ENCODE data around the gene SCT. TPM values are rescaled to one million over a fixed set of nuclear protein-coding genes. Genes with fewer than 3 reads are reported as not detected.

The SCT gene
- total and polyA plus RNA-seq, 4 donors: not detected

DNA sequence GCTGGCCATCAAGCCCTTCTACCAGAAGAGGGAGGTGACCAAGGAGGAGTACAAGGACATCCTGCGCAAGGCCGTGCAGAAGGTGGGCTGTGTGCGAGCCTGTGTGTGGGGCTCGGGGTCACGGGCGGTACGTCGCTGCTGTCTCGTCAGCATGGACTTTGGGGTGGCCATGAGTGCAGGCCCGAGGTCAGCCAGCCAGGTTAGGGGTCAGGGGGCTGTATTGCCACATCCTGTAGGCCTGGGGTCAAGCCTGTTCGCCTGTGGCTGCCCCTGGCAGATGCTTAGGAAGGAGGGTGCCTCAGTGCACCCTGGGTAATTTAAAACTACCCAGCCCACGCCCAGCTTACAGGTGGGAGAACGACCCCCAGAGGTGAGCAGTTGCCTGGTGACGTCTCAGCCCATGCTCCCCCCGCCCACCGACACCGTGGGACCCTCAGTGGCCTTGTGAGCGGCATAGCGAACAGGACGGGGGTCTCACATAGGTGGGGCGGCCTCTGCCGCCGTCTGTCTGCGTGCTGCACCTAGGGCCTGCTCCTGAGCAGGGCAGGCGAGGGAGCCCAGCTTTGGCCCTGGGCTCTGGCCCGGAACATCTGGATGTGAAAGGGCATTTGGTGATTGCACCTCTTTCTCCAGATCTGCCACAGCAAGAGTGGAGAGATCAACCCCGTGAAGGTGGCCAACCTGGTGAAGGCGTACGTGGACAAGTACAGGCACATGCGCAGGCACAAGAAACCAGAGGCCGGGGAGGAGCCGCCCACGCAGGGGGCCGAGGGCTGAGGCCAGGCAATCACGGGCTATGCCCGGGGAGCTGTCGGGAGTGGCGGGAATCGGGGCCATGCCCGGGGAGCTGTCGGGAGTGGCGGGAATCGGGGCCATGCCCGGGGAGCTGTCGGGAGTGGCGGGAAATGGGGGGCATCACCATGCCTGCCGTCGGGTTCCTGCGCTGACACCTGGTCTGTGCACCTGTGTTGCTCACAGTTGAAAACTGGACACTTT is 15.7 kb downstream of the SCT start:
- Histone ChIP-seq H3K36me3 (ENCODE audit: control insufficient read depth in 4 of 4, insufficient read depth in 3 of 4, low read depth in 1 of 4, low read length in 3 of 4) (peaks cover 12 to 45% (median 26%) of the 10 kb centered on the region in 4 donors), H3K27ac (ENCODE audit: low read depth in 1 of 2, low read length in 2 of 2) (peak overlapping the region; percentile 26 to 73), H3K4me1 (ENCODE audit: control insufficient read depth in 4 of 4, insufficient read depth in 4 of 4, low read length in 3 of 4) (peaks cover 20 to 85% (median 60%) of the 10 kb centered on the region in 4 donors), H3K9ac (ENCODE audit: low read depth in 1 of 2, low read length in 2 of 2) (no peak overlapping the region), H3K9me3 (ENCODE audit: control insufficient read depth in 4 of 4, low read length in 3 of 4) (no peaks in the 10 kb centered on the region), H3K27me3 (ENCODE audit: control insufficient read depth in 4 of 4, insufficient read depth in 4 of 4, low read length in 3 of 4) (no peaks in the 10 kb centered on the region), H3K4me3 (ENCODE audit: low read depth in 1 of 3, low read length in 3 of 3) (no peak overlapping the region)
- no peak for DNase-seq (ENCODE audit: low spot score)
- TF ChIP-seq HNF4G (IDR thresholded peaks at IDR 0.05): peak; percentile 32
- TF ChIP-seq GABPA (IDR thresholded peaks at IDR 0.05 in 1 of 2, conservative IDR thresholded peaks at IDR 0.05 in 1 of 2): no peak
- TF ChIP-seq RXRA (IDR thresholded peaks at IDR 0.05): peak; percentile 96 to 99
- TF ChIP-seq EGR1 (IDR thresholded peaks at IDR 0.05; ENCODE audit: low read depth in 2 of 2): peak in 1 of 2 donors; percentile 44
- peak; percentile 83 for TF ChIP-seq NR2F2 (IDR thresholded peaks at IDR 0.05)
- TF ChIP-seq, protein P1, sequence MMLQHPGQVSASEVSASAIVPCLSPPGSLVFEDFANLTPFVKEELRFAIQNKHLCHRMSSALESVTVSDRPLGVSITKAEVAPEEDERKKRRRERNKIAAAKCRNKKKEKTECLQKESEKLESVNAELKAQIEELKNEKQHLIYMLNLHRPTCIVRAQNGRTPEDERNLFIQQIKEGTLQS (IDR thresholded peaks at IDR 0.05): no peak
- no peak for TF ChIP-seq RAD21 (IDR thresholded peaks at IDR 0.05)
- peak; percentile 82 for TF ChIP-seq SP1 (IDR thresholded peaks at IDR 0.05)
- TF ChIP-seq FOXA2 (IDR thresholded peaks at IDR 0.05): no peak
- peak; percentile 83 to 88 for TF ChIP-seq HNF4A (conservative IDR thresholded peaks at IDR 0.05)
- TF ChIP-seq, protein P2, sequence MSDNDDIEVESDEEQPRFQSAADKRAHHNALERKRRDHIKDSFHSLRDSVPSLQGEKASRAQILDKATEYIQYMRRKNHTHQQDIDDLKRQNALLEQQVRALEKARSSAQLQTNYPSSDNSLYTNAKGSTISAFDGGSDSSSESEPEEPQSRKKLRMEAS (IDR thresholded peaks at IDR 0.05): no peak
- TF ChIP-seq, protein P3, sequence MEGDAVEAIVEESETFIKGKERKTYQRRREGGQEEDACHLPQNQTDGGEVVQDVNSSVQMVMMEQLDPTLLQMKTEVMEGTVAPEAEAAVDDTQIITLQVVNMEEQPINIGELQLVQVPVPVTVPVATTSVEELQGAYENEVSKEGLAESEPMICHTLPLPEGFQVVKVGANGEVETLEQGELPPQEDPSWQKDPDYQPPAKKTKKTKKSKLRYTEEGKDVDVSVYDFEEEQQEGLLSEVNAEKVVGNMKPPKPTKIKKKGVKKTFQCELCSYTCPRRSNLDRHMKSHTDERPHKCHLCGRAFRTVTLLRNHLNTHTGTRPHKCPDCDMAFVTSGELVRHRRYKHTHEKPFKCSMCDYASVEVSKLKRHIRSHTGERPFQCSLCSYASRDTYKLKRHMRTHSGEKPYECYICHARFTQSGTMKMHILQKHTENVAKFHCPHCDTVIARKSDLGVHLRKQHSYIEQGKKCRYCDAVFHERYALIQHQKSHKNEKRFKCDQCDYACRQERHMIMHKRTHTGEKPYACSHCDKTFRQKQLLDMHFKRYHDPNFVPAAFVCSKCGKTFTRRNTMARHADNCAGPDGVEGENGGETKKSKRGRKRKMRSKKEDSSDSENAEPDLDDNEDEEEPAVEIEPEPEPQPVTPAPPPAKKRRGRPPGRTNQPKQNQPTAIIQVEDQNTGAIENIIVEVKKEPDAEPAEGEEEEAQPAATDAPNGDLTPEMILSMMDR (IDR thresholded peaks at IDR 0.05; ENCODE audit: low read depth, low read length, missing input control): no peak
- WGBS: 51% methylated on average over 49 of the region's 49 CpGs

GRCh38 chr11:610146-610801 is 16.7 kb downstream of the SCT start:
- Histone ChIP-seq H3K4me3 (ENCODE audit: low read depth in 1 of 3, low read length in 3 of 3) (no peak overlapping the region), H3K9me3 (ENCODE audit: control insufficient read depth in 4 of 4, low read length in 3 of 4) (no peaks in the 10 kb centered on the region), H3K27ac (ENCODE audit: low read depth in 1 of 2, low read length in 2 of 2) (peak overlapping the region; percentile 16 to 73), H3K9ac (ENCODE audit: low read depth in 1 of 2, low read length in 2 of 2) (no peak overlapping the region), H3K4me1 (ENCODE audit: control insufficient read depth in 4 of 4, insufficient read depth in 4 of 4, low read length in 3 of 4) (peaks cover 22 to 90% (median 59%) of the 10 kb centered on the region in 4 donors), H3K36me3 (ENCODE audit: control insufficient read depth in 4 of 4, insufficient read depth in 3 of 4, low read depth in 1 of 4, low read length in 3 of 4) (peaks cover 12 to 49% (median 32%) of the 10 kb centered on the region in 4 donors), H3K27me3 (ENCODE audit: control insufficient read depth in 4 of 4, insufficient read depth in 4 of 4, low read length in 3 of 4) (no peaks in the 10 kb centered on the region)
- no peak for DNase-seq (ENCODE audit: low spot score)
- 93% methylated on average over 18 of the region's 18 CpGs for WGBS
- TF ChIP-seq NR2F2 (IDR thresholded peaks at IDR 0.05): no peak
- no peak for TF ChIP-seq YY1 (IDR thresholded peaks at IDR 0.05)
- TF ChIP-seq, protein P2 (IDR thresholded peaks at IDR 0.05): no peak
- TF ChIP-seq GABPA (IDR thresholded peaks at IDR 0.05 in 1 of 2, conservative IDR thresholded peaks at IDR 0.05 in 1 of 2): no peak
- TF ChIP-seq HNF4G (IDR thresholded peaks at IDR 0.05): no peak
- no peak for TF ChIP-seq EGR1 (IDR thresholded peaks at IDR 0.05; ENCODE audit: low read depth in 2 of 2)
- no peak for TF ChIP-seq HNF4A (conservative IDR thresholded peaks at IDR 0.05)
- TF ChIP-seq, protein P3 (IDR thresholded peaks at IDR 0.05; ENCODE audit: low read depth, low read length, missing input control): no peak
- TF ChIP-seq ZBTB33 (IDR thresholded peaks at IDR 0.05): no peak
- no peak for TF ChIP-seq FOXA1 (IDR thresholded peaks at IDR 0.05)
- no peak for TF ChIP-seq TAF1 (conservative IDR thresholded peaks at IDR 0.05)
- no peak for TF ChIP-seq RAD21 (IDR thresholded peaks at IDR 0.05)
